ENCODE results near the gene LMX1A.

LMX1A gene

DNA sequence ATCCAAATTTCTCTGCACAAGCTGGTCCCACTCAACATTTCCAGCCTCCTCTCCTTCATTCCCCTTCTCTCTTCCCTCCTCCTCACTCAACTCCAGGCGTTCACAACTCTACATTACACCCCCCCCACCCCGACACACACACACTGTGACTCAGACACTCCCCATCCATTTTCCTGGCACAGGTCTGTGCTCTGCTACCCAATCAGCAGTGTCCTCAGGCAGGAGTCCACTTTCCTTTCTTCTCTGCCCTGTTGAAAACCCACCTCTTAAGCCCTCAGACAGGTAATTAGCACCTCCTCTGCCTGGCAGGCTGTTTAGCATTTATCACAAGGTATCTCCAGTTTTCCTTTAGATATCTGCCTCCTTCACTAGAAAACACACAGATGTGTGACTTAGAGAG lies 8.8 kb upstream of the LMX1A start:
- DNase-seq = peak in 2 of 3 experiments; percentile 20 to 72

GRCh38 chr1:165364568-165365133 lies 8.1 kb upstream of the LMX1A start:
- no peak for DNase-seq

DNA sequence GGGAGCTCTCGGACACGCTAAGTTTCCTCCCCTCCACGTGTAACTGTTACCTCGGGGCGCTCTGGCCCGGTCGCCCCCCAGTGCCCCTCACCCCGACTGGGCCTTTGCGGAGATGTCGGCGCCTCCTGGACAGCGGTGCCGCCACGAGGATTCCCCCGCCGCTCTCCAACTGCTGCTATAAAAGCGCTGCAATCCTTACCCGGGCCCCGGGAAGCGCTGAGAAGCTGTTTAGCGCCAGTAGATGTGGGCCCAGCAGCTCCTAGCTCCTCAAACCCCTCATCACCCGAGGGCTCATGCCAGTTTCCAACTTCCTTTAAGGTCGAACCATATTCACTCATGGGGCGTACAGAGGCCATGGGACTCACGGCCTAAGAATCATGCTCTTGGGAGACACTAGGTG lies 361 bp upstream of the LMX1A start:
- DNase-seq = no peak

DNA sequence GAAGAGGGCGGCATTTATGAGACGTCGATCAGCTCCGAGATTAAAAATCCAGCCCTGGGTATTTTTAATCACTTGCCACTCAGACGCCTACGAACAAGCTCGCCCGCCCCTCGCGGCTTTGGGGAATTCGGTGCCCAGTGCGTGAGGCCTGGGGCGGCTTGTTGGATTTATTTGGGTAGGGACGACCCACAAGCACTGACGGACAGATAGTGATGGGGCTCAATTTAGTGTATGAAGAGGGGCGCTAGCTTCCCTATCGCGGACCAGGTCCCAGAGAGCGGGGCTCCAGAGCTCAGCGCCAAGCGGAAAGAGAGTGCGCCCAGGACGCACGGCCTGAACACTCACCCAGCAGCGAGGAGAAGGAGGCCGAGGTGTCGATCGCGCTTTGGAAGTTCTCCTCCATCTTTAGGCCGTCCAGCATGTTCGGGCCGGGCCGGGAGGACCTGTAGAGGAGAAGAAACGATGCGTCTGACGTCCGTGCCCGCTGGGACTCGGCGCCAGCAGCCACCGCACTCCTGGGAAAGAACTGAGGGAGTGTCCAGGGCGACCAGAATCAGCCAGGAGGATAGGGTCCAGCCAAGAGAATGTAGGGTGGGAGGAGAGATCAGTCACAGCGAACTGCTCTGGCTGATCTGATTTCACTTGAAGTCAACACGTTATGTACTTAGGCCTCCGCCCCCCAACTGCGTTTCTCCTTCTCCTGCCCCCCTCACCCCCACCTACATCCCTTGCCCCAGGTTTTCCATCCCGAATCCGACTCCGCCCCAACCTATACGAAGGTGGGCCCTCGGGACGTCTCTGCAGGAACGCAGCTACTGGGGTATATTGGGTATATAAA lies 1.2 kb downstream of the LMX1A start:
- no peak for DNase-seq

- DNase-seq = no peak
Measured at GRCh38 chr1:165354739-165355138, 1.8 kb downstream of the LMX1A start.

DNA sequence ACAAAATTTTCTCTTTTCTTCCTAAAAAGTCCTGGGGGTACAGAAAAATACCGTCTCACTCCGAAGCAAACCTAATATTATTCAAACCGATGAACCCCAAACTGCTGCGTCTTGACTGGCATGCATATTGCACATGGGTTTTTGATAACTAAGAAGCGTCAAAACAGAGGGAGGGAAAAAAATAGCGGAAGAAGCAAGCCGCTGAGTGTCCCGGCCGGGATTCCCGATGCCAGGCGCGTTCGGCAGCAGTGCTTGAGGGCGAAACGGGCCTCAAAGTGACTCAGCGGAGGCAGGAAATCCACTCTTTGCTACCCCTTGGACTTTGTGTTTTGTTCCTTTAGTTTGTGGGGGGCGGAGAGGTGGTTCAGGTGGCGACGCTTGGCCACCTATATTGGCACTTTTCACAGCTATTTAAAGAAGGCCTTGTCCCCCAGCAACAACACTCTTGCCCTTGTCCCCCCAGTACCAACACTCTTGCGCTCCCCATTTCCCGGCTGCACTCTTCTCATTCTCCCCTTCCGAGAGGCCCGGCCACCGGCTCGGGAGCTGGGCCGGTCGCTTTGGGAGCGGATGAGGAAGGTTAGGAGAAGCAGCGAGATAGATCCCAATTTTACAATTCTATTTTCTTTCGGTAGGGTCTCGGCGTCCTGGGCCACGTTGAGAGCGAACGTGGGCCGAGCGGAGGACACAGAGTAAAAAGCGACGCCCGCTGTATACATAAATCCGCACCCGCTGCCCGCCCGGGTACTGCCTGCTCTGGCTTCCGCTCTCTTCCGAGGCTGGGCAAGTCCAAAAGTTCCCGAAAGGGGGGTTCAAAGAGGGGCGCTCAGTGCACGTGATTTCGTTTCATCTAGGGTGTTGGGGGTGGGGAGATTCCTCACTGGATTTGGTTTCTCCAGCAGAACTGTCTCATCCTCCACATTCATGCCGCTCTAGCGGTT lies 2.5 kb downstream of the LMX1A start:
- no peak for DNase-seq

GRCh38 chr1:165352442-165353293 lies 3.8 kb downstream of the LMX1A start:
- DNase-seq = peak in 2 of 3 experiments; percentile 7 to 31

- no peak for DNase-seq
Measured at GRCh38 chr1:165351863-165352441, 4.6 kb downstream of the LMX1A start.

- DNase-seq = no peak
Measured at GRCh38 chr1:165350840-165351239, 5.7 kb downstream of the LMX1A start.

DNA sequence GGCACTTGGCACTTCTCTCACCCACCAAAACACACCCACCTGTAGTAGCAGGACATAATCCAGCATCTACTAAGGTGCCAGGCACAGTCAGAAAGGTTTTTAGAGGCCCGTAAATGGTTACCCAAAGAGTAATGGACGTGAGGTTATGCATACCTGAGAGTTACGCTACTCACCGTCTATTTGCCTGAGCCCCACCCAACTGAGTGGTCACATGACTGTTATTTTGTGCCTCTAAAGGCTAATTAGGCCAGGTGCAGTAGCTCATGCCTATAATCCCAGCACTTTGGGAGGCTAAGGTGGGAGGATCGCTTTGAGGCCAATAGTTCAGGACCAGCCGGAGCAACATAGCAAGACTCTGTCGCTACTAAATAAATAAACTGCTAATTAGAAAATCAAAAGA lies 11.0 kb downstream of the LMX1A start:
- no peak for DNase-seq

- DNase-seq = no peak
Measured at GRCh38 chr1:165344736-165345135, 11.8 kb downstream of the LMX1A start.

GRCh38 chr1:165344198-165344597 lies 12.3 kb downstream of the LMX1A start:
- no peak for DNase-seq

DNA sequence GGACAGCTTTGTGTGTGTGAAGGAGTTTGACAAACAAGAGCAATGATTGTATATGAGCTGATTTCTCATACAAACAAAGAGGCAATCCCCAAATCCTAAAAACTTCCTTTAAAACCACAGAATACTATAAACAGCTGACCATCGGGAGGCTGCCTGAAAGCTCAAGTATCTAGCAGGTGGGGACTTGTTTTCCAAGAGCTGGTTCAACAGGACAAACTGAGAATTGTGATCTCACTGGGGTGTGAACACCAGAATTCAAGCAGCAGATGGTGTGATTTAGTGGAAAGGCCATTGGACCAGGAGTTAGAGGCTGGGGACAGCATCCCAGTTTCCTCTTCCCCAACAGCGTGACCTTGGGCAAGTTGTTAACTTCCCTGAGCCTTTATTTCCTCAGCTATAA lies 13.9 kb downstream of the LMX1A start:
- DNase-seq = no peak

DNA sequence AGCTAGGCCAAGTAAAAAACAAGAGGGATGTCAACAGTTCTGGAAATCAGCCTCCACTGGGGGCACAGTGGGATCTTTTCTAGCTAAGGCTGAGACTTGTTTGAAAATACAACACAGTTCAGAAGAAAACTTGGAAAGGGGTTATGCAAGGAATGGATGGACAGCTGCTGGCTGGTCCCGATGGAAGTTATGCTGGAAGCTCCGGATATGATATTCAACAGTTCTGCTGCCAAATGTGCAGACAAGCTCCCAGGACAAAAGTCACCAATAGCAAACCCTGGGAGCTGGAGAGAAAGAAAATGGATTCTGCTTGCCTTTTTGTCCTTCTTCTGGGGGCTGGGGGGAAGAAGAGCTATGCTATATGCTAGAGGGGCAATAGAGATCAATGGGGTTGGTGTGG lies 14.3 kb downstream of the LMX1A start:
- DNase-seq = no peak

DNA sequence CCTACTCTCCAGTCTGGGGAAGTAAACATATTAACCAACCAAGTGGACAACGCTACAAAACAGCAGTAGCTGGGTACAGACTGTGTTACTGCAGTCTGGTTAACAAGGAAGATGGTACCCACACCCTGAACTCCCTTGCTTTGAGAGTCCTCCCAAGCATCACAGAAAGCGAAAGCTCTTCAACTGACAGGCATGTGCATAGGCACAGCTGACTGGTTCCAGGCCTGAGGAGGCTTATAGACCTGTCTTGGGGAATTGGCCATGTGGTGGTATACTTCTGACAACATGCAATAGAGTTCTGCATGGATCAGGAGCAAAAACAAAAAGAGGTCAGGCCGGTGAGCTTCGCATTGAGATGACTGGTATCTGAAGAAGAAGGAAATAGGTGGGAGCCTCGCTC lies 17.4 kb downstream of the LMX1A start:
- no peak for DNase-seq

DNA sequence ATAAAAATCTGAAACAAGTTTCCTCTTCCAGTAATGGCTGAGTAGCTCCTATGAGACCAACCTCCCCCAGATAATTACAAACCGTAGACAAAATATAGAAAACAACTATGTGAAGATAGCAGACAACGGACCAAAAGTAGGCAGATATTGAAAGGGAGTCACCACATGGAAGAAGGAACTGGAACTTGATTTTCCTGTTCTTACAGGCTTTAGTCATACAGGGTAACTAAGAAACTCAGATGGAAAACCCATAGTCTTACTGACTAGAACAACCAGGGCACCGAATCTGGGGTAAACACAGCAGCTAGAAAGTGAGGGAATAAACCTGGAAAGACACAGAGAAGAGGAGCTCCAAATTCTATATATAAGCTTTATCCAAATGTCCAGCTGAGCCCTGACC lies 26.0 kb downstream of the LMX1A start:
- no peak for DNase-seq

GRCh38 chr1:165329104-165329503 lies 27.4 kb downstream of the LMX1A start:
- DNase-seq = no peak

- DNase-seq = no peak
Measured at GRCh38 chr1:165328136-165328535, 28.4 kb downstream of the LMX1A start.

- DNase-seq = no peak
Measured at GRCh38 chr1:165327538-165327937, 29.0 kb downstream of the LMX1A start.

- no peak for DNase-seq
Measured at GRCh38 chr1:165325460-165326203, 30.9 kb downstream of the LMX1A start.

- no peak for DNase-seq
Measured at GRCh38 chr1:165324050-165324449, 32.5 kb downstream of the LMX1A start.
